Globus pallidus (tissue), 1 donor: ENCODE results near the gene GPR119.
"Not testable (repeated sequence)": the region's sequence is repeated elsewhere in the genome, so short reads cannot be mapped to it uniquely, and the experiment has no call there.

ENCODE experiments used
- DNase-seq: peaks from one replicate; pipeline ENCODE4 v3.0.0-alpha.2; 2015; ENCODE audit warnings: low spot score

The GPR119 gene

GRCh38 chrX:130339408-130340222 is 45.9 kb downstream of the GPR119 start, which contains the start of gene SLC25A14:
Gene SLC25A14 (plus strand): TSS chrX:130339919. CDS start chrX:130340279, 360 bp downstream.
- peak; percentile 45 for DNase-seq

GRCh38 chrX:130338869-130339268 is 46.6 kb downstream of the GPR119 start:
- not testable (repeated sequence) for DNase-seq

- DNase-seq = no peak
Observed at GRCh38 chrX:130336531-130336930, 48.9 kb downstream of the GPR119 start.
